IMR-90 (cell line): ENCODE measurements around the gene ANLN. TPM values are rescaled to one million over a fixed set of nuclear protein-coding genes. Genes with fewer than 3 reads are reported as not detected.

ENCODE experiments used
- ATAC-seq: fragments of 200-7000 bp; cut with Tn5 transposase; 2 replicates; pipeline ENCODE4 v1.9.1; 2020; ENCODE audit warnings: low read depth, mild to moderate bottlenecking, moderate library complexity
- BruUV-seq: library from RNA; stranded (reverse); fragments of 400-500 nt; replicated peaks from 2 replicates; lab custom pipeline; 2021; lab: Mats Ljungman, UMichigan
- CTCF ChIA-PET: fragments of 300-600 bp; formaldehyde crosslinking; extraction: SDS; loops from one replicate; lab custom pipeline; 2021; ENCODE audit warnings: antibody characterized with exemption; lab: Yijun Ruan, JAX
- POLR2A ChIA-PET: fragments of 300-600 bp; sonication (Branson Sonifier 250); formaldehyde crosslinking; loops from one replicate; lab custom pipeline; 2022; ENCODE audit warnings: antibody characterized with exemption; ENCODE audit not compliant: unreplicated experiment; lab: Charles Lee
- DNase-seq: peaks from one replicate; pipeline ENCODE4 v3.0.0; 2013
- H2AFZ ChIP-seq: replicated peaks from 2 replicates; pipeline ENCODE3; 2013; ENCODE audit warnings: low read length, mild to moderate bottlenecking; ENCODE audit not compliant: poor library complexity
- H2AK5ac ChIP-seq: 2 replicates; pipeline ENCODE4 v1.6.1; 2013; ENCODE audit warnings: low read depth, low read length, inconsistent platforms
- H2AK9ac ChIP-seq: replicated peaks from 2 replicates; pipeline ENCODE3; 2013; ENCODE audit warnings: mild to moderate bottlenecking, low read depth, low read length, moderate library complexity; ENCODE audit not compliant: poor library complexity
- H2BK120ac ChIP-seq: 2 replicates; pipeline ENCODE4 v1.6.1; 2013; ENCODE audit warnings: low read depth, low read length, inconsistent platforms
- H2BK15ac ChIP-seq: 3 replicates; pipeline ENCODE4 v1.6.1; 2013; ENCODE audit warnings: low read depth, low read length, inconsistent platforms
- H2BK20ac ChIP-seq: 2 replicates; pipeline ENCODE4 v1.6.1; 2013; ENCODE audit warnings: low read depth, mild to moderate bottlenecking, inconsistent platforms, low read length, moderate library complexity
- H2BK5ac ChIP-seq: 2 replicates; pipeline ENCODE4 v1.6.1; 2013; ENCODE audit warnings: mild to moderate bottlenecking, low read depth, low read length, inconsistent platforms; ENCODE audit not compliant: poor library complexity, severe bottlenecking
- H3K14ac ChIP-seq: replicated peaks from 2 replicates; pipeline ENCODE4 v1.6.1; 2013; ENCODE audit warnings: low read depth, low read length, inconsistent platforms
- H3K18ac ChIP-seq: 2 replicates; pipeline ENCODE4 v1.6.1; 2013; ENCODE audit warnings: low read depth, low read length, control low read depth
- H3K23ac ChIP-seq: 2 replicates; pipeline ENCODE4 v1.6.1; 2013; ENCODE audit warnings: low read depth, low read length, inconsistent platforms
- H3K27ac ChIP-seq: 2 replicates; pipeline ENCODE4 v1.5.1; 2013; ENCODE audit warnings: mild to moderate bottlenecking, control low read depth, low read length; ENCODE audit not compliant: insufficient read depth
- H3K27me3 ChIP-seq: 2 replicates; pipeline ENCODE4 v1.6.1; 2013; ENCODE audit warnings: low read length; ENCODE audit not compliant: control insufficient read depth, insufficient read depth
- H3K36me3 ChIP-seq: 2 replicates; pipeline ENCODE4 v1.6.1; 2013; ENCODE audit warnings: low read length, mixed read lengths; ENCODE audit not compliant: control insufficient read depth, insufficient read depth
- H3K4ac ChIP-seq: 2 replicates; pipeline ENCODE4 v1.6.1; 2013; ENCODE audit warnings: low read depth, low read length, inconsistent platforms
- H3K4me1 ChIP-seq: 2 replicates; pipeline ENCODE4 v1.6.1; 2013; ENCODE audit warnings: low read length, mixed read lengths; ENCODE audit not compliant: control insufficient read depth, insufficient read depth
- H3K4me2 ChIP-seq: 2 replicates; pipeline ENCODE4 v1.6.1; 2013; ENCODE audit warnings: low read depth, mild to moderate bottlenecking, control low read depth, low read length, moderate library complexity
- H3K4me3 ChIP-seq: 2 replicates; pipeline ENCODE4 v1.5.1; 2013; ENCODE audit warnings: low read depth, mild to moderate bottlenecking, control low read depth, low read length, moderate library complexity; ENCODE audit not compliant: insufficient read depth
- H3K56ac ChIP-seq: 2 replicates; pipeline ENCODE4 v1.6.1; 2013; ENCODE audit warnings: low read length, inconsistent platforms; ENCODE audit not compliant: insufficient read depth; ENCODE audit errors: extremely low read depth
- H3K79me1 ChIP-seq, 2 experiments: 2 replicates each; pipeline ENCODE4 v1.6.1; 2013; ENCODE audit warnings: low read length in 2 of 2, inconsistent platforms in 1 of 2, low read depth in 1 of 2
- H3K9ac ChIP-seq: 2 replicates; pipeline ENCODE4 v1.6.1; 2013; ENCODE audit warnings: low read depth, low read length, control low read depth
- H3K9me1 ChIP-seq: 2 replicates; pipeline ENCODE4 v1.6.1; 2013; ENCODE audit warnings: low read length, inconsistent platforms; ENCODE audit not compliant: insufficient read depth
- H3K9me3 ChIP-seq: 2 replicates; pipeline ENCODE4 v1.6.1; 2013; ENCODE audit warnings: low read length; ENCODE audit not compliant: control insufficient read depth, insufficient read depth
- H4K20me1 ChIP-seq: 2 replicates; pipeline ENCODE4 v1.6.1; 2013; ENCODE audit warnings: low read length, inconsistent platforms; ENCODE audit not compliant: insufficient read depth
- H4K5ac ChIP-seq: 2 replicates; pipeline ENCODE4 v1.6.1; 2013; ENCODE audit warnings: mild to moderate bottlenecking, low read depth, low read length, control low read depth
- H4K8ac ChIP-seq, 2 experiments: 2 replicates each; pipeline ENCODE4 v1.6.1; 2013; ENCODE audit warnings: low read depth in 2 of 2, low read length in 2 of 2, control low read depth in 1 of 2, inconsistent platforms in 1 of 2
- H4K91ac ChIP-seq: 2 replicates; pipeline ENCODE4 v1.6.1; 2013; ENCODE audit warnings: low read depth, low read length, inconsistent platforms; ENCODE audit not compliant: insufficient read depth
- RCOR1 ChIP-seq: IDR thresholded peaks from 2 replicates; pipeline ENCODE4 v1.6.1; 2012; ENCODE audit warnings: mild to moderate bottlenecking, low read length, improper control_type of control experiment; ENCODE audit not compliant: insufficient replicate concordance
- dilution Hi-C: fragments of 300-500 bp; cut with HindIII; formaldehyde crosslinking; loops from one replicate; pipeline ENCODE4 v1.14.3; 2018; ENCODE audit warnings: low sequenced_read_pairs; ENCODE audit not compliant: unreplicated experiment
- in situ Hi-C: fragments of 300-500 bp; cut with MboI; formaldehyde crosslinking; loops from 3 replicates; pipeline ENCODE4 v1.14.3; 2019; ENCODE audit warnings: low sequenced_read_pairs, inconsistent platforms, mixed read lengths
- intact Hi-C: fragments of 100-400 bp; cut with micrococcal nuclease; formaldehyde crosslinking; loops from 2 replicates; pipeline ENCODE4 v1.10.0; 2022
- polyA plus RNA-seq, 3 experiments: library from polyadenylated mRNA; depleted of rRNA; stranded (reverse); fragments of >200 nt; gene quantifications; 2 replicates each; pipeline ENCODE4 v1.2.3, GENCODE V29; 2012; ENCODE audit warnings: low replicate concordance in 1 of 3
- total RNA-seq: library from RNA; depleted of rRNA; stranded (reverse); fragments of >200 nt; gene quantifications from 2 replicates; pipeline ENCODE4 v1.2.3, GENCODE V29; 2012

The ANLN gene
- total and polyA plus RNA-seq, 2 of the 4 experiments (the other 2 are of a cell fraction), result 60.5 to 276 TPM

GRCh38 chr7:36475011-36475342 lies 85.3 kb downstream of the ANLN start:
- no peak overlapping the region for H3K9ac ChIP-seq
- H4K8ac ChIP-seq, result no peak overlapping the region
- H3K18ac ChIP-seq, result no peak overlapping the region
- CTCF ChIA-PET, result interaction anchor here (1.2 kb wide), 1 partner anchor 25 kb away, joined by 4 read pairs; no protein-coding TSS in a partner anchor
- H2AK9ac ChIP-seq, result no peak overlapping the region
- no peak overlapping the region for H3K14ac ChIP-seq
- no peak overlapping the region for H3K4me2 ChIP-seq
- ATAC-seq (no peak), DNase-seq (no peak)
- H3K27ac ChIP-seq, result no peak overlapping the region
- POLR2A ChIA-PET, result no interaction called here
- in situ Hi-C loops, result loop anchor here (25.0 kb wide), 1 partner anchor 487 kb away; no protein-coding TSS in a partner anchor
- H2AK5ac ChIP-seq, result no peak overlapping the region
- H3K4ac ChIP-seq, result no peak overlapping the region
- H3K4me1 ChIP-seq, result no peaks in the 10 kb centered on the region
- BruUV-seq, result no TSS peak
- no peak overlapping the region for H2BK20ac ChIP-seq
- dilution Hi-C loops, result no loop called here
- H3K23ac ChIP-seq, result no peak overlapping the region
- no peaks in the 10 kb centered on the region for H3K79me1 ChIP-seq
- H3K9me3 ChIP-seq, result no peaks in the 10 kb centered on the region
- intact Hi-C loops, result no loop called here
- H4K20me1 ChIP-seq, result no peaks in the 10 kb centered on the region
- H3K36me3 ChIP-seq, result no peaks in the 10 kb centered on the region
- H2BK120ac ChIP-seq, result no peak overlapping the region
- H3K4me3 ChIP-seq, result no peak overlapping the region
- H3K27me3 ChIP-seq, result peaks cover 2% of the 10 kb centered on the region; the same call in 1 of the 2 replicates
- H2BK15ac ChIP-seq, result no peak overlapping the region
- no peak overlapping the region for H4K91ac ChIP-seq
- no peak overlapping the region for H3K56ac ChIP-seq
- no peak overlapping the region for H4K5ac ChIP-seq
- no peak overlapping the region for H2AFZ ChIP-seq
- peaks cover 3% of the 10 kb centered on the region; the same call in 1 of the 2 replicates for H3K9me1 ChIP-seq
- no peak for TF ChIP-seq RCOR1
- no peak overlapping the region for H2BK5ac ChIP-seq
